Mesodermal cell (in vitro differentiated cells): ENCODE measurements around the gene SH2B2.
A peak's percentile ranks its signal among the peaks of the same experiment; 100 is the strongest.
"Not testable (repeated sequence)": the region's sequence is repeated elsewhere in the genome, so short reads cannot be mapped to it uniquely, and the experiment has no call there.

Source experiments
- H3K27ac ChIP-seq: 2 replicates; pipeline ENCODE4 v1.7.0; 2013; ENCODE audit warnings: mild to moderate bottlenecking, low read depth, low read length, moderate library complexity; ENCODE audit not compliant: severe bottlenecking
- H3K36me3 ChIP-seq: 2 replicates; pipeline ENCODE4 v1.7.1; 2013; ENCODE audit warnings: mild to moderate bottlenecking, low read length, moderate library complexity; ENCODE audit not compliant: control insufficient read depth, insufficient read depth
- H3K4me1 ChIP-seq: one replicate; pipeline ENCODE4 v1.7.1; 2013; ENCODE audit warnings: mild to moderate bottlenecking, low read length; ENCODE audit not compliant: insufficient read depth, control insufficient read depth, poor library complexity, severe bottlenecking
- H3K4me3 ChIP-seq: 2 replicates; pipeline ENCODE4 v1.7.0; 2013; ENCODE audit warnings: low read length, control low read depth, mild to moderate bottlenecking; ENCODE audit not compliant: insufficient read depth, poor library complexity, severe bottlenecking; ENCODE audit errors: extremely low read depth
- H3K9me3 ChIP-seq: 2 replicates; pipeline ENCODE4 v1.7.1; 2013; ENCODE audit warnings: mild to moderate bottlenecking, low read length, moderate library complexity; ENCODE audit not compliant: control insufficient read depth
- WGBS, 2 experiments: methylation state at CpG; one replicate each; pipeline ENCODE4 v1.1.5; 2013; ENCODE audit warnings: missing lambda C conversion rate in 2 of 2; ENCODE audit not compliant: insufficient coverage in 2 of 2; 5-methylcytosine and 5-hydroxymethylcytosine counted together

The SH2B2 gene

GRCh38 chr7:102363549-102364393 lies 77.1 kb downstream of the SH2B2 start:
- WGBS, 2 experiments = 0 to 1% methylated on average over 28 to 37 of the region's 76 CpGs
- peak overlapping the region; percentile 58 for H3K4me3 ChIP-seq
- peaks cover 10% of the 10 kb centered on the region for H3K36me3 ChIP-seq
- H3K4me1 ChIP-seq, H3K9me3 ChIP-seq: not testable (repeated sequence)
- peak overlapping the region; percentile 69 for H3K27ac ChIP-seq

GRCh38 chr7:102364394-102364886 lies 77.8 kb downstream of the SH2B2 start:
- Histone ChIP-seq H3K4me3 (peak overlapping the region; percentile 58), H3K36me3 (peaks cover 10% of the 10 kb centered on the region)
- not testable (repeated sequence) for H3K9me3 ChIP-seq, H3K4me1 ChIP-seq, H3K27ac ChIP-seq
- 0% methylated on average over 8 of the region's 20 CpGs; no CpG with 5 or more reads in 1 of the 2 experiments for WGBS, 2 experiments

GRCh38 chr7:102365390-102365789 lies 78.7 kb downstream of the SH2B2 start:
- peaks cover 10% of the 10 kb centered on the region for H3K36me3 ChIP-seq
- not testable (repeated sequence) for H3K9me3 ChIP-seq, H3K27ac ChIP-seq, H3K4me1 ChIP-seq
- H3K4me3 ChIP-seq = peak overlapping the region; percentile 2
- no CpG with 5 or more reads among the region's 7 CpGs for WGBS, 2 experiments

- H3K4me3 ChIP-seq, H3K9me3 ChIP-seq, H3K4me1 ChIP-seq, H3K27ac ChIP-seq: not testable (repeated sequence)
- peaks cover 10% of the 10 kb centered on the region for H3K36me3 ChIP-seq
Measured at GRCh38 chr7:102370038-102370437, 83.4 kb downstream of the SH2B2 start.
